ENCODE results near the gene UTS2.

DNA sequence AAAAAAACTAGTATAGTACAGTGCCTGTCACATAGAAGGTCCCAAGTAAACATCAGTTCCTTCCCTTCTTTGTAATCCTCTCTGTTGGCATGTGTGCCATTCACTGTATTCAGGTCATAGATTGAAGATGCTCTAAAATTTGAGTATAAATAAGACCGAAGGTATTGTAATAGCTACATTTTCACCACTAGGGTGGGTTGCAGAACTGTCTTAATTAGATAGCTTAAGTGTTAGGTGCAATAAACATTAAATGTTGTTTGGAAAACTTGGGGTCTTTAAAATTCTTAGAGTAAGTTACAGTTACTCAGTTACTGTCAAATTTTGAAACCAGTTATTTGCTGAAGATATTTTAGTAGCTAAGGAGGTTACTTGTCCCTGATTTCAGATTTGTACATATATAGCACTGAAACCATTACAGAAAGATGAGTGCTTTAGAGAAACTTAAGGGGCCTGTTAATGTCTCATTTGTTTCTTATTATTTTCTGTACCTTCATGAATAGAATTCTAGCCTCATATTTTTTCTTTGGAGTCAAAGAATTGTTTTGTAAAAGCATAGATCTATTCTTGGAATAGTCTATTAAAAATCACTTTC lies 44.5 kb downstream of the UTS2 start:
- TF ChIP-seq POLR2AphosphoS5 (IDR thresholded peaks at IDR 0.05; ENCODE audit: control insufficient read depth, insufficient read depth, low read depth, low read length) (no peak), ZNF717 (CRISPR knock-in tag; IDR thresholded peaks at IDR 0.05) (no peak), POLR2A (conservative IDR thresholded peaks at IDR 0.05) (no peak), RAD21 (CRISPR knock-in tag; conservative IDR thresholded peaks at IDR 0.05 in 1 of 2, IDR thresholded peaks at IDR 0.05 in 1 of 2) (peak; percentile 66 to 81), MCM5 (IDR thresholded peaks at IDR 0.05; ENCODE audit: low read depth) (no peak), ZNF274 (IDR thresholded peaks at IDR 0.05; ENCODE audit: borderline replicate concordance, low read depth, low read length) (no peak), RHOXF2B (CRISPR knock-in tag; conservative IDR thresholded peaks at IDR 0.05) (no peak), YY1 (IDR thresholded peaks at IDR 0.05; ENCODE audit: borderline replicate concordance in 1 of 3, control insufficient read depth in 1 of 3, extremely low read depth in 1 of 3, insufficient read depth in 3 of 3, insufficient read length in 1 of 3, insufficient replicate concordance in 2 of 3, low read depth in 1 of 3, low read length in 2 of 3) (no peak), ZBTB8A (IDR thresholded peaks at IDR 0.05; ENCODE audit: partially characterized antibody) (no peak)
- TF ChIP-seq, protein P1, sequence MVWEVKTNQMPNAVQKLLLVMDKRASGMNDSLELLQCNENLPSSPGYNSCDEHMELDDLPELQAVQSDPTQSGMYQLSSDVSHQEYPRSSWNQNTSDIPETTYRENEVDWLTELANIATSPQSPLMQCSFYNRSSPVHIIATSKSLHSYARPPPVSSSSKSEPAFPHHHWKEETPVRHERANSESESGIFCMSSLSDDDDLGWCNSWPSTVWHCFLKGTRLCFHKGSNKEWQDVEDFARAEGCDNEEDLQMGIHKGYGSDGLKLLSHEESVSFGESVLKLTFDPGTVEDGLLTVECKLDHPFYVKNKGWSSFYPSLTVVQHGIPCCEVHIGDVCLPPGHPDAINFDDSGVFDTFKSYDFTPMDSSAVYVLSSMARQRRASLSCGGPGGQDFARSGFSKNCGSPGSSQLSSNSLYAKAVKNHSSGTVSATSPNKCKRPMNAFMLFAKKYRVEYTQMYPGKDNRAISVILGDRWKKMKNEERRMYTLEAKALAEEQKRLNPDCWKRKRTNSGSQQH (CRISPR knock-in tag; IDR thresholded peaks at IDR 0.05): no peak
- TF ChIP-seq, protein P2, sequence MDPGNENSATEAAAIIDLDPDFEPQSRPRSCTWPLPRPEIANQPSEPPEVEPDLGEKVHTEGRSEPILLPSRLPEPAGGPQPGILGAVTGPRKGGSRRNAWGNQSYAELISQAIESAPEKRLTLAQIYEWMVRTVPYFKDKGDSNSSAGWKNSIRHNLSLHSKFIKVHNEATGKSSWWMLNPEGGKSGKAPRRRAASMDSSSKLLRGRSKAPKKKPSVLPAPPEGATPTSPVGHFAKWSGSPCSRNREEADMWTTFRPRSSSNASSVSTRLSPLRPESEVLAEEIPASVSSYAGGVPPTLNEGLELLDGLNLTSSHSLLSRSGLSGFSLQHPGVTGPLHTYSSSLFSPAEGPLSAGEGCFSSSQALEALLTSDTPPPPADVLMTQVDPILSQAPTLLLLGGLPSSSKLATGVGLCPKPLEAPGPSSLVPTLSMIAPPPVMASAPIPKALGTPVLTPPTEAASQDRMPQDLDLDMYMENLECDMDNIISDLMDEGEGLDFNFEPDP (CRISPR knock-in tag; IDR thresholded peaks at IDR 0.05): no peak
- TF ChIP-seq, protein P3, sequence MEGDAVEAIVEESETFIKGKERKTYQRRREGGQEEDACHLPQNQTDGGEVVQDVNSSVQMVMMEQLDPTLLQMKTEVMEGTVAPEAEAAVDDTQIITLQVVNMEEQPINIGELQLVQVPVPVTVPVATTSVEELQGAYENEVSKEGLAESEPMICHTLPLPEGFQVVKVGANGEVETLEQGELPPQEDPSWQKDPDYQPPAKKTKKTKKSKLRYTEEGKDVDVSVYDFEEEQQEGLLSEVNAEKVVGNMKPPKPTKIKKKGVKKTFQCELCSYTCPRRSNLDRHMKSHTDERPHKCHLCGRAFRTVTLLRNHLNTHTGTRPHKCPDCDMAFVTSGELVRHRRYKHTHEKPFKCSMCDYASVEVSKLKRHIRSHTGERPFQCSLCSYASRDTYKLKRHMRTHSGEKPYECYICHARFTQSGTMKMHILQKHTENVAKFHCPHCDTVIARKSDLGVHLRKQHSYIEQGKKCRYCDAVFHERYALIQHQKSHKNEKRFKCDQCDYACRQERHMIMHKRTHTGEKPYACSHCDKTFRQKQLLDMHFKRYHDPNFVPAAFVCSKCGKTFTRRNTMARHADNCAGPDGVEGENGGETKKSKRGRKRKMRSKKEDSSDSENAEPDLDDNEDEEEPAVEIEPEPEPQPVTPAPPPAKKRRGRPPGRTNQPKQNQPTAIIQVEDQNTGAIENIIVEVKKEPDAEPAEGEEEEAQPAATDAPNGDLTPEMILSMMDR (IDR thresholded peaks at IDR 0.05 in 2 of 3, conservative IDR thresholded peaks at IDR 0.05 in 1 of 3; ENCODE audit: insufficient read depth in 2 of 3, low read depth in 1 of 3, low read length in 3 of 3): peak; percentile 48 to 84 (median 57); a peak in 5 of 6 replicates
- TF ChIP-seq, protein P4, sequence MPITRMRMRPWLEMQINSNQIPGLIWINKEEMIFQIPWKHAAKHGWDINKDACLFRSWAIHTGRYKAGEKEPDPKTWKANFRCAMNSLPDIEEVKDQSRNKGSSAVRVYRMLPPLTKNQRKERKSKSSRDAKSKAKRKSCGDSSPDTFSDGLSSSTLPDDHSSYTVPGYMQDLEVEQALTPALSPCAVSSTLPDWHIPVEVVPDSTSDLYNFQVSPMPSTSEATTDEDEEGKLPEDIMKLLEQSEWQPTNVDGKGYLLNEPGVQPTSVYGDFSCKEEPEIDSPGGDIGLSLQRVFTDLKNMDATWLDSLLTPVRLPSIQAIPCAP (CRISPR knock-in tag; IDR thresholded peaks at IDR 0.05; ENCODE audit: borderline replicate concordance): no peak
- TF ChIP-seq, protein P5, sequence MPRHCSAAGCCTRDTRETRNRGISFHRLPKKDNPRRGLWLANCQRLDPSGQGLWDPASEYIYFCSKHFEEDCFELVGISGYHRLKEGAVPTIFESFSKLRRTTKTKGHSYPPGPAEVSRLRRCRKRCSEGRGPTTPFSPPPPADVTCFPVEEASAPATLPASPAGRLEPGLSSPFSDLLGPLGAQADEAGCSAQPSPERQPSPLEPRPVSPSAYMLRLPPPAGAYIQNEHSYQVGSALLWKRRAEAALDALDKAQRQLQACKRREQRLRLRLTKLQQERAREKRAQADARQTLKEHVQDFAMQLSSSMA (CRISPR knock-in tag; IDR thresholded peaks at IDR 0.05): no peak

All from K562 (cell line).